Mesenchymal stem cell (in vitro differentiated cells and primary cell): Measurements from ENCODE around the gene IPO7.
A peak's percentile ranks its signal among the peaks of the same experiment; 100 is the strongest.

Experiments
- DNase-seq: peaks from one replicate; pipeline ENCODE4 v3.0.0-alpha.2; 2013
- H2AFZ ChIP-seq: one replicate; pipeline ENCODE4 v1.6.1; 2013; ENCODE audit warnings: low read depth, mild to moderate bottlenecking, control low read depth, inconsistent platforms, low read length, moderate library complexity
- H2AK5ac ChIP-seq: 2 replicates; pipeline ENCODE4 v1.6.1; 2013; ENCODE audit warnings: low read length, moderate library complexity, mild to moderate bottlenecking, inconsistent platforms; ENCODE audit not compliant: severe bottlenecking
- H2BK120ac ChIP-seq: one replicate; pipeline ENCODE4 v1.6.1; 2013; ENCODE audit warnings: low read depth, mild to moderate bottlenecking, inconsistent platforms, low read length, moderate library complexity
- H2BK12ac ChIP-seq, 2 experiments: one replicate each; pipeline ENCODE4 v1.6.1; 2013; ENCODE audit warnings: inconsistent platforms in 2 of 2, low read length in 2 of 2, mild to moderate bottlenecking in 2 of 2, moderate library complexity in 2 of 2, control low read depth in 1 of 2
- H2BK15ac ChIP-seq: one replicate; pipeline ENCODE4 v1.6.1; 2013; ENCODE audit warnings: mild to moderate bottlenecking, low read depth, inconsistent platforms; ENCODE audit not compliant: poor library complexity, severe bottlenecking
- H2BK5ac ChIP-seq: 2 replicates; pipeline ENCODE4 v1.6.1; 2013; ENCODE audit warnings: low read depth, mild to moderate bottlenecking, low read length, control low read depth, inconsistent platforms; ENCODE audit not compliant: poor library complexity, severe bottlenecking
- H3K14ac ChIP-seq, 2 experiments: one replicate each; pipeline ENCODE4 v1.6.1; 2013; ENCODE audit warnings: inconsistent platforms in 2 of 2, low read length in 2 of 2, control low read depth in 1 of 2, mild to moderate bottlenecking in 1 of 2, moderate library complexity in 1 of 2
- H3K18ac ChIP-seq, 2 experiments: one replicate each; pipeline ENCODE4 v1.6.1; 2013; ENCODE audit warnings: inconsistent platforms in 2 of 2, low read length in 2 of 2, control low read depth in 1 of 2, low read depth in 1 of 2, mild to moderate bottlenecking in 1 of 2
- H3K23ac ChIP-seq, 2 experiments: one replicate each; pipeline ENCODE4 v1.6.1; 2013; ENCODE audit warnings: inconsistent platforms in 2 of 2, low read length in 2 of 2, mild to moderate bottlenecking in 2 of 2, moderate library complexity in 2 of 2, control low read depth in 1 of 2
- H3K27ac ChIP-seq: 2 replicates; pipeline ENCODE4 v1.5.1; 2013; ENCODE audit warnings: mild to moderate bottlenecking, moderate library complexity, low read length, control low read depth, inconsistent platforms; ENCODE audit not compliant: poor library complexity, severe bottlenecking
- H3K27me3 ChIP-seq, 2 experiments: 2 replicates each; pipeline versions ENCODE4 v1.6.1 to v1.7.0; 2013; ENCODE audit warnings: low read length in 2 of 2, mild to moderate bottlenecking in 2 of 2, moderate library complexity in 2 of 2, control low read depth in 1 of 2, inconsistent platforms in 1 of 2; ENCODE audit not compliant: control insufficient read depth in 1 of 2, insufficient read depth in 1 of 2
- H3K36me3 ChIP-seq, 2 experiments: 2 replicates each; pipeline versions ENCODE4 v1.6.1 to v1.7.0; 2013; ENCODE audit warnings: low read length in 2 of 2, control low read depth in 1 of 2, inconsistent platforms in 1 of 2, low read depth in 1 of 2, mild to moderate bottlenecking in 1 of 2; ENCODE audit not compliant: insufficient read depth in 2 of 2, control insufficient read depth in 1 of 2
- H3K4ac ChIP-seq, 2 experiments: one replicate each; pipeline ENCODE4 v1.6.1; 2013; ENCODE audit warnings: inconsistent platforms in 2 of 2, low read length in 2 of 2, mild to moderate bottlenecking in 2 of 2, moderate library complexity in 2 of 2, control low read depth in 1 of 2, low read depth in 1 of 2
- H3K4me1 ChIP-seq: 2 replicates; pipeline ENCODE4 v1.6.1; 2013; ENCODE audit warnings: low read depth, low read length, control low read depth; ENCODE audit not compliant: control insufficient read depth, insufficient read depth
- H3K4me2 ChIP-seq: 2 replicates; pipeline ENCODE4 v1.6.1; 2013; ENCODE audit warnings: low read length, mild to moderate bottlenecking, inconsistent platforms; ENCODE audit not compliant: poor library complexity, severe bottlenecking
- H3K4me3 ChIP-seq, 2 experiments: 2 replicates each; pipeline versions ENCODE4 v1.5.1 to v1.7.0; 2013; ENCODE audit warnings: low read length in 2 of 2, mild to moderate bottlenecking in 2 of 2, control low read depth in 1 of 2, low read depth in 1 of 2; ENCODE audit not compliant: insufficient read depth in 1 of 2
- H3K79me1 ChIP-seq: replicated peaks from 2 replicates; pipeline ENCODE4 v1.6.1; 2013; ENCODE audit warnings: mild to moderate bottlenecking, control low read depth, low read length, inconsistent platforms; ENCODE audit not compliant: poor library complexity, severe bottlenecking
- H3K9ac ChIP-seq: 2 replicates; pipeline ENCODE4 v1.7.0; 2013; ENCODE audit warnings: mild to moderate bottlenecking, low read length, moderate library complexity
- H3K9me3 ChIP-seq: 2 replicates; pipeline ENCODE4 v1.7.0; 2013; ENCODE audit warnings: mild to moderate bottlenecking, low read length; ENCODE audit not compliant: control insufficient read depth
- H4K8ac ChIP-seq: one replicate; pipeline ENCODE4 v1.6.1; 2013; ENCODE audit warnings: inconsistent platforms, mild to moderate bottlenecking, low read length, moderate library complexity
- H4K91ac ChIP-seq: one replicate; pipeline ENCODE4 v1.6.1; 2013; ENCODE audit warnings: mild to moderate bottlenecking, low read length, inconsistent platforms
- WGBS: methylation state at CpG from one replicate; pipeline ENCODE4 v1.1.7; 2013; ENCODE audit warnings: mixed read lengths; 5-methylcytosine and 5-hydroxymethylcytosine counted together
- small RNA-seq: library from polyadenylated mRNA; stranded (forward); fragments of <200 nt; extraction: miRNeasy Mini kit (QIAGEN cat#:217004); gene quantifications from one replicate; pipeline ENCODE3, GENCODE V24; 2013; ENCODE audit warnings: low read depth

The IPO7 gene

GRCh38 chr11:9493492-9493891 lies 109.0 kb downstream of the IPO7 start:
- Histone ChIP-seq H2BK12ac (no peak overlapping the region), H3K27ac (no peak overlapping the region), H3K4ac (no peak overlapping the region), H2BK15ac (no peak overlapping the region), H3K4me3 (no peak overlapping the region), H3K4me2 (no peak overlapping the region), H3K36me3 (peaks cover 26 to 59% of the 10 kb centered on the region in 2 experiments), H3K9me3 (no peaks in the 10 kb centered on the region), H3K14ac (no peak overlapping the region), H3K27me3 (no peaks in the 10 kb centered on the region), H3K79me1 (peaks cover 7% of the 10 kb centered on the region), H3K4me1 (peaks cover 1% of the 10 kb centered on the region), H2BK120ac (no peak overlapping the region), H4K8ac (no peak overlapping the region), H3K23ac (no peak overlapping the region), H2BK5ac (no peak overlapping the region), H2AK5ac (no peak overlapping the region), H2AFZ (no peak overlapping the region), H3K9ac (no peak overlapping the region), H4K91ac (no peak overlapping the region), H3K18ac (no peak overlapping the region)
- DNase-seq, result no peak
- WGBS, result no CpG with 5 or more reads among the region's 1 CpG

- H3K9ac ChIP-seq, result no peak overlapping the region
- H3K4me2 ChIP-seq, result no peak overlapping the region
- no peak overlapping the region for H4K8ac ChIP-seq
- DNase-seq, result no peak
- no peak overlapping the region for H3K4me3 ChIP-seq
- no peaks in the 10 kb centered on the region for H3K27me3 ChIP-seq
- no peaks in the 10 kb centered on the region for H3K9me3 ChIP-seq
- no peak overlapping the region for H3K18ac ChIP-seq
- H2BK5ac ChIP-seq, result no peak overlapping the region
- no peak overlapping the region for H3K23ac ChIP-seq
- H3K79me1 ChIP-seq, result peaks cover 7% of the 10 kb centered on the region
- H3K36me3 ChIP-seq, result peaks cover 26 to 67% of the 10 kb centered on the region in 2 experiments
- H3K4ac ChIP-seq, result no peak overlapping the region
- H2AK5ac ChIP-seq, result no peak overlapping the region
- peaks cover 1% of the 10 kb centered on the region for H3K4me1 ChIP-seq
- no peak overlapping the region for H3K27ac ChIP-seq
- no peak overlapping the region for H2BK15ac ChIP-seq
- WGBS, result 100% methylated on average over 1 of the region's 3 CpGs
- no peak overlapping the region for H2BK120ac ChIP-seq
- H3K14ac ChIP-seq, result no peak overlapping the region
- no peak overlapping the region for H2BK12ac ChIP-seq
- no peak overlapping the region for H2AFZ ChIP-seq
- no peak overlapping the region for H4K91ac ChIP-seq
Measured at GRCh38 chr11:9494316-9494715, 109.9 kb downstream of the IPO7 start.

GRCh38 chr11:9495803-9496514 lies 111.5 kb downstream of the IPO7 start:
- Histone ChIP-seq H2BK120ac (no peak overlapping the region), H3K4me2 (no peak overlapping the region), H2BK12ac (no peak overlapping the region), H2BK5ac (no peak overlapping the region), H3K4ac (no peak overlapping the region), H2AK5ac (no peak overlapping the region), H3K4me1 (peaks cover 3% of the 10 kb centered on the region), H2AFZ (no peak overlapping the region), H3K36me3 (peaks cover 25 to 77% of the 10 kb centered on the region in 2 experiments), H2BK15ac (no peak overlapping the region), H3K4me3 (no peak overlapping the region), H3K79me1 (peaks cover 7% of the 10 kb centered on the region), H3K18ac (no peak overlapping the region), H4K91ac (no peak overlapping the region), H3K14ac (no peak overlapping the region), H3K9ac (no peak overlapping the region), H3K9me3 (no peaks in the 10 kb centered on the region), H4K8ac (no peak overlapping the region), H3K27ac (no peak overlapping the region), H3K27me3 (no peaks in the 10 kb centered on the region), H3K23ac (no peak overlapping the region)
- no peak for DNase-seq
- WGBS, result 95% methylated on average over 4 of the region's 6 CpGs

Small RNAs within 50 kb of the gene (small RNA-seq; reads per million reads assigned to genes)
- gene SNORA23, result 12.1 reads per million, percentile 82 among the genes with 10 or more reads in this experiment
